H1 (cell line): ENCODE results near the gene CHST12. TPM values are rescaled to one million over a fixed set of nuclear protein-coding genes. Genes with fewer than 3 reads are reported as not detected.
A peak's percentile ranks its signal among the peaks of the same experiment; 100 is the strongest.

Experiments
- CTCF ChIA-PET: fragments of 300-600 bp; sonication (Branson Sonifier 250); formaldehyde crosslinking; loops from one replicate; lab custom pipeline; 2021; ENCODE audit not compliant: partially characterized antibody; lab: Charles Lee
- POLR2A ChIA-PET: fragments of 300-600 bp; sonication (Branson Sonifier 250); formaldehyde crosslinking; loops from one replicate; lab custom pipeline; 2021; ENCODE audit warnings: inconsistent platforms; ENCODE audit not compliant: partially characterized antibody; lab: Charles Lee
- DNase-seq, 2 experiments: peaks; one replicate each; pipeline versions ENCODE4 v3.0.0 to v3.0.0-alpha.2; 2010 to 2022; ENCODE audit warnings: low spot score in 2 of 2, low read depth in 1 of 2, mixed read lengths in 1 of 2
- FAIRE-seq: peaks from 2 replicates; lab custom pipeline; 2011; peaks lifted over from hg19 to GRCh38; lab: Jason Lieb, UNC
- H2AFZ ChIP-seq: 2 replicates; pipeline ENCODE4 v1.8.1; 2012; ENCODE audit warnings: low read length, inconsistent platforms
- H2AK5ac ChIP-seq: 2 replicates; pipeline ENCODE4 v1.6.1; 2013; ENCODE audit warnings: low read depth, low read length
- H2BK120ac ChIP-seq: replicated peaks from 2 replicates; pipeline ENCODE3; 2013; ENCODE audit warnings: low read depth, low read length, inconsistent platforms
- H2BK12ac ChIP-seq: 2 replicates; pipeline ENCODE4 v1.6.1; 2013; ENCODE audit warnings: low read depth, low read length
- H2BK15ac ChIP-seq: 2 replicates; pipeline ENCODE4 v1.6.1; 2013; ENCODE audit warnings: low read length
- H2BK20ac ChIP-seq: 2 replicates; pipeline ENCODE4 v1.6.1; 2013; ENCODE audit warnings: low read length
- H2BK5ac ChIP-seq: 2 replicates; pipeline ENCODE4 v1.6.1; 2013; ENCODE audit warnings: low read depth, low read length
- H3K14ac ChIP-seq: 2 replicates; pipeline ENCODE4 v1.6.1; 2013; ENCODE audit warnings: inconsistent platforms; ENCODE audit not compliant: insufficient read length
- H3K18ac ChIP-seq: 2 replicates; pipeline ENCODE4 v1.6.1; 2013; ENCODE audit warnings: low read length; ENCODE audit errors: extremely low read depth
- H3K23ac ChIP-seq: 2 replicates; pipeline ENCODE4 v1.6.1; 2013; ENCODE audit warnings: inconsistent platforms; ENCODE audit not compliant: insufficient read length
- H3K23me2 ChIP-seq: 2 replicates; pipeline ENCODE4 v1.6.1; 2013; ENCODE audit warnings: low read depth, low read length
- H3K27ac ChIP-seq: 2 replicates; pipeline ENCODE4 v1.6.1; 2011; ENCODE audit warnings: low read depth, low read length, inconsistent platforms
- H3K27me3 ChIP-seq, 4 experiments: replicated peaks in 1 of 4; 1 replicate in 1 of 4; 2 replicates in 3 of 4; pipeline versions ENCODE4 v1.6.1 to v1.8.1; 2011 to 2013; ENCODE audit warnings: low read length in 3 of 4, mild to moderate bottlenecking in 3 of 4, inconsistent platforms in 2 of 4, mixed read lengths in 2 of 4, moderate library complexity in 1 of 4; ENCODE audit not compliant: control insufficient read depth in 3 of 4, insufficient read depth in 3 of 4; ENCODE audit errors: extremely low read depth in 1 of 4
- H3K36me3 ChIP-seq, 4 experiments: 2 replicates each; pipeline versions ENCODE4 v1.6.1 to v1.8.1; 2011 to 2013; ENCODE audit warnings: mild to moderate bottlenecking in 4 of 4, low read length in 3 of 4, moderate library complexity in 2 of 4, control low read depth in 1 of 4, inconsistent platforms in 1 of 4; ENCODE audit not compliant: insufficient read depth in 4 of 4, control insufficient read depth in 2 of 4
- H3K4ac ChIP-seq: replicated peaks from 2 replicates; pipeline ENCODE3; 2013; ENCODE audit warnings: low read length, low read depth, mixed read lengths, inconsistent platforms; ENCODE audit not compliant: insufficient read length
- H3K4me1 ChIP-seq, 4 experiments: replicated peaks in 1 of 4; 1 replicate in 1 of 4; 2 replicates in 3 of 4; pipeline versions ENCODE4 v1.6.1 to v1.8.1; 2011 to 2013; ENCODE audit warnings: low read length in 3 of 4, inconsistent platforms in 2 of 4, mixed read lengths in 1 of 4; ENCODE audit not compliant: insufficient read depth in 4 of 4, control insufficient read depth in 3 of 4
- H3K4me2 ChIP-seq, 2 experiments: 2 replicates each; pipeline versions ENCODE4 v1.6.1 to v1.8.1; 2011 to 2013; ENCODE audit warnings: low read depth in 2 of 2, low read length in 2 of 2, control low read depth in 1 of 2, inconsistent platforms in 1 of 2, mild to moderate bottlenecking in 1 of 2; ENCODE audit not compliant: insufficient read depth in 1 of 2
- H3K4me3 ChIP-seq, 4 experiments: fragments of 200-600, 300-600 bp in 1 of 4; sonication (generic), shearing (Covaris generic), sonication (Bioruptor Twin) in 1 of 4; 2 replicates each; pipeline versions ENCODE4 v1.5.1 to v1.8.1; 2011 to 2016; ENCODE audit warnings: low read length in 4 of 4, low read depth in 3 of 4, control low read depth in 2 of 4, inconsistent platforms in 2 of 4, mild to moderate bottlenecking in 2 of 4, mixed read lengths in 1 of 4, moderate library complexity in 1 of 4; ENCODE audit not compliant: insufficient read depth in 2 of 4; ENCODE audit errors: extremely low read depth in 1 of 4
- H3K56ac ChIP-seq: replicated peaks from 2 replicates; pipeline ENCODE3; 2013; ENCODE audit warnings: low read depth, mild to moderate bottlenecking, mixed read lengths, low read length, inconsistent platforms; ENCODE audit not compliant: insufficient read length
- H3K79me1 ChIP-seq: 2 replicates; pipeline ENCODE4 v1.6.1; 2013; ENCODE audit warnings: low read depth, low read length, control low read depth
- H3K79me2 ChIP-seq, 2 experiments: 2 replicates each; pipeline versions ENCODE4 v1.6.1 to v1.8.1; 2012 to 2013; ENCODE audit warnings: low read length in 2 of 2, mild to moderate bottlenecking in 2 of 2, inconsistent platforms in 1 of 2; ENCODE audit not compliant: insufficient read depth in 2 of 2, control insufficient read depth in 1 of 2
- H3K9ac ChIP-seq, 4 experiments: replicated peaks in 1 of 4; 1 replicate in 1 of 4; 2 replicates in 3 of 4; pipeline versions ENCODE4 v1.6.1 to v1.8.1; 2011 to 2013; ENCODE audit warnings: low read depth in 3 of 4, low read length in 3 of 4, control low read depth in 2 of 4, mild to moderate bottlenecking in 2 of 4, moderate library complexity in 2 of 4, inconsistent platforms in 1 of 4; ENCODE audit errors: extremely low read depth in 1 of 4
- H3K9me3 ChIP-seq, 2 experiments: 2 replicates each; pipeline versions ENCODE4 v1.6.1 to v1.8.1; 2012 to 2013; ENCODE audit warnings: mild to moderate bottlenecking in 2 of 2, moderate library complexity in 2 of 2, control low read depth in 1 of 2, inconsistent platforms in 1 of 2, low read depth in 1 of 2, low read length in 1 of 2, mixed read lengths in 1 of 2; ENCODE audit not compliant: insufficient read depth in 2 of 2
- H4K20me1 ChIP-seq, 2 experiments: replicated peaks in 1 of 2; 2 replicates each; pipeline versions ENCODE3 to v1.8.1; 2011 to 2013; ENCODE audit warnings: inconsistent platforms in 2 of 2, low read length in 2 of 2, mild to moderate bottlenecking in 1 of 2; ENCODE audit not compliant: insufficient read depth in 2 of 2, control insufficient read depth in 1 of 2
- H4K5ac ChIP-seq: 2 replicates; pipeline ENCODE4 v1.6.1; 2013; ENCODE audit warnings: low read length, low read depth, mixed read lengths, inconsistent platforms; ENCODE audit not compliant: insufficient read length
- H4K8ac ChIP-seq: 2 replicates; pipeline ENCODE4 v1.8.0; 2013; ENCODE audit warnings: mild to moderate bottlenecking, moderate library complexity, low read length, inconsistent platforms; ENCODE audit not compliant: insufficient read depth; ENCODE audit errors: extremely low read depth
- H4K91ac ChIP-seq: replicated peaks from 2 replicates; pipeline ENCODE3; 2013; ENCODE audit warnings: low read length, mixed read lengths, inconsistent platforms; ENCODE audit not compliant: insufficient read length
- EGR1 ChIP-seq: IDR thresholded peaks from 2 replicates; pipeline ENCODE4 v1.6.1; 2011; ENCODE audit warnings: low read depth, low read length, borderline replicate concordance
- POLR2AphosphoS5 ChIP-seq: IDR thresholded peaks from 2 replicates; pipeline ENCODE4 v1.6.1; 2011; ENCODE audit warnings: low read depth, low read length
- POU5F1 ChIP-seq: IDR thresholded peaks from 2 replicates; pipeline ENCODE4 v1.6.1; 2011; ENCODE audit warnings: low read depth, mild to moderate bottlenecking, low read length, moderate library complexity
- RAD21 ChIP-seq, 2 experiments: IDR thresholded peaks in 1 of 2; conservative IDR thresholded peaks in 1 of 2; 2 replicates each; pipeline ENCODE4 v1.6.1; 2011; ENCODE audit warnings: low read depth in 2 of 2, low read length in 2 of 2, improper control_type of control experiment in 1 of 2, inconsistent platforms in 1 of 2, mild to moderate bottlenecking in 1 of 2, moderate library complexity in 1 of 2
- RFX5 ChIP-seq: IDR thresholded peaks from 2 replicates; pipeline ENCODE4 v1.6.1; 2011; ENCODE audit warnings: low read depth, low read length, improper control_type of control experiment, borderline replicate concordance
- SUZ12 ChIP-seq: fragments of 200-600 bp; sonication (generic); IDR thresholded peaks from 2 replicates; pipeline ENCODE4 v1.6.1; 2012; ENCODE audit warnings: mild to moderate bottlenecking, inconsistent platforms, low read length, moderate library complexity, mixed read lengths
- WGBS, 2 experiments: shearing (Covaris generic) in 1 of 2; methylation state at CpG; one replicate each; pipeline versions ENCODE4 v1.1.6 to v1.1.7; 2013 to 2015; ENCODE audit warnings: low lambda C conversion rate in 2 of 2, mixed read lengths in 2 of 2, inconsistent platforms in 1 of 2, low coverage in 1 of 2, missing lambda C conversion rate in 1 of 2; ENCODE audit not compliant: insufficient replicate concordance in 2 of 2, insufficient coverage in 1 of 2, insufficient read length in 1 of 2; ENCODE audit errors: extremely low coverage in 1 of 2, missing lambda C conversion rate in 1 of 2; 5-methylcytosine and 5-hydroxymethylcytosine counted together
- polyA plus RNA-seq, 7 experiments: library from polyadenylated mRNA; depleted of rRNA in 3 of 7; stranded (reverse) in 5 of 7; unstranded in 2 of 7; fragments of >200 nt in 5 of 7; fragments of 200-250 nt in 2 of 7; gene quantifications; 1 replicate in 5 of 7; 2 replicates in 1 of 7; 4 replicates in 1 of 7; pipeline versions ENCODE4 v1.2.1 to v1.2.3, GENCODE V29; 2011 to 2013; ENCODE audit warnings: missing spikeins in 2 of 7, mixed read lengths in 2 of 7
- total RNA-seq: library from RNA; stranded (reverse); fragmentation: NEBNext Ultra II Directional; extraction: Animal tissue kit (Norgen Biotek cat#: 25700); gene quantifications from 2 replicates; pipeline ENCODE4 v1.2.1, GENCODE V29; 2021

The CHST12 gene
- total and polyA plus RNA-seq, 2 of the 8 experiments (the other 6 are each of a cell fraction or from before 2014, with no cell fraction given): 13.4 to 24.1 TPM

- Histone ChIP-seq H3K4me2 (no peak overlapping the region), H2BK12ac (no peak overlapping the region), H3K4me1 (peaks cover 0 to under 1% (median 0%) of the 10 kb centered on the region in 4 experiments; a peak in 1 of 7 replicates), H2AK5ac (no peak overlapping the region), H3K4ac (no peak overlapping the region), H3K9me3 (no peaks in the 10 kb centered on the region), H3K14ac (no peak overlapping the region), H4K91ac (no peak overlapping the region), H3K27me3 (no peaks in the 10 kb centered on the region), H3K9ac (no peak overlapping the region), H2BK5ac (no peak overlapping the region), H4K5ac (no peak overlapping the region), H3K4me3 (no peak overlapping the region), H4K20me1 (peaks cover 22 to 31% of the 10 kb centered on the region in 2 experiments), H3K23ac (no peak overlapping the region), H3K27ac (no peak overlapping the region), H2BK15ac (no peak overlapping the region), H3K36me3 (peaks cover 19 to 35% (median 28%) of the 10 kb centered on the region in 4 experiments; a peak in 7 of 8 replicates), H3K56ac (no peak overlapping the region), H3K79me2 (peaks cover 0 to 21% of the 10 kb centered on the region in 2 experiments; a peak in 2 of 4 replicates), H3K23me2 (no peaks in the 10 kb centered on the region), H2AFZ (no peak overlapping the region), H2BK120ac (no peak overlapping the region), H2BK20ac (no peak overlapping the region), H3K18ac (no peak overlapping the region), H3K79me1 (peaks cover 7% of the 10 kb centered on the region), H4K8ac (peak overlapping the region; percentile 71; the same call in 1 of the 2 replicates)
- POLR2A ChIA-PET: interaction anchor here (1.1 to 2.9 kb wide), 3 partner anchors 10 to 27 kb away, joined by 3 to 14 read pairs (median 7); partner anchors contain the start of gene EIF3B
- TF ChIP-seq POU5F1 (no peak), RFX5 (no peak), EGR1 (no peak), POLR2AphosphoS5 (peak; percentile 35; the same call in 1 of the 2 replicates), RAD21 (IDR thresholded peaks at IDR 0.05 in 1 of 2, conservative IDR thresholded peaks at IDR 0.05 in 1 of 2; ENCODE audit: low read depth in 2 of 2, low read length in 2 of 2) (no peak), SUZ12 (no peak)
- FAIRE-seq: no peak
- CTCF ChIA-PET: interaction anchor here (1.1 to 4.6 kb wide), 2 partner anchors 10 to 50 kb away, joined by 4 to 34 read pairs; no protein-coding TSS in a partner anchor
- 89% methylated on average over 20 of the region's 21 CpGs; no CpG with 5 or more reads in 1 of the 2 experiments for WGBS, 2 experiments
- DNase-seq: no peak
Observed at GRCh38 chr7:2381881-2382509, 21.4 kb upstream of the CHST12 start.
